GM19452 (cell line): ENCODE data around the gene STPG2.
A peak's percentile ranks its signal among the peaks of the same experiment; 100 is the strongest.

Source experiments
- ATAC-seq: cut with Tn5 transposase; IDR thresholded peaks from one replicate; pipeline ENCODE4 v1.9.1; 2021; ENCODE audit not compliant: unreplicated experiment

The STPG2 gene

DNA sequence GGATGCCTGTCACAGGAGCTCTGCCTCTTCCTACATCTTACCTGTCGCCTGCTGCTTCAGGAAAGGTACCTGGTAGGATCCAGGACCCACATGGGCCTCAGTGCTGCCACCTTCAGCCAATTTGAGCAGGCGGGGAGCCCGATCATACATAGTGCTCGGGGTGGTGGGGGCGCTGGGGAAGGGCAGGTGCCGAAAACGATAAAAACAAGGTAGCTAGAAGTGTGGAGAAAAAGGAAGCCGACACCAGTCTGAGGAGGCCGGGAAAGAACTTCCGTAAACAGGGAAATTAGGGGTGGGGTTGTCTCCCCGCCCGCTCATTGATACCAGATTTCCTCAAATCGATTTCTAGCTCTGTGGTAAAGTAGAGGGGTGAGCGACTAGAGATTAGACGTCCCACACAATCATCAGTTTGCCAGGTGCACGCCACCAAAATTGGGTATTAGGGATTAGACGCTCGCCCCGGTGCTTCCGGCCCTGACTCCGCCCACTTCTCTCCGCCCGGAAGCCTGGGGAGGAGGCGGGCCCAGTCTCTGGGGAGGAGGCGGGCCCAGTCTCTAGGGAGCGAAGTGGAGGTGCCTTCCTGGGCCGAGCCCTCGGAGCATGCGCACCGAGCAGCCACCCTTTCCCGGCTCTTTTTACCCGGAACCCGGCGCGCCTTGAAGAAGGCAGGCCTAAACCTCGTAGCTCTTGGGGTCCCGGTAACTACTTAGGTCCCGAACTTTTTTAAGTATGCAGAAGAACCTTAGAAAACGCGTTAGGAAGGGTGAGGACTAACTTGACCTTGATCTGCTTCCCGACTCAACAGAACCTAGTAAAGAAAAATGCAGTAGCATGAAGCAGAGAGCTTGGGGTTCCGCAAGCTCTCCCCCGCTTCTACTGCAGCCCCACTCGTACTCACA lies at the start of gene STPG2:
Gene STPG2 (minus strand): TSS at position 476 of the 899 bp plus-strand sequence.
- ATAC-seq = peak; percentile 99

DNA sequence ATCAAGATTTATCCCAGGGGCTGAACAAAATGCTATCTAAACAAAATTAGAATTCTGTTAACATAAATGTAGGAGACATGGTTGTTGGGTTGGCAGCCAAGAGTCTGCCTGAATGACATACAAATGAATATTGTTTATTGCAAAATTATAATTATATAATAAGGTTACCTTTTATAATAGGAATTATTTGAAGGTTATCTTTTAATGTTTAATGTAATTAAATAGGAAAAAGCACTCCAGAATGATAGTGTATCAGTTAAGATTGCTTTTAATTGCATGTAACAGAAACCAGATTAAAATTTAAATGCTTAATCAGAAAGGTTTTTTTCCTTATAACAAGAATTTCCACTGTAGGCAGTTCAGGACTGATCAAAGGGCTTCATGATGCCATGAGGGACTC lies 42.0 kb upstream of the STPG2 start:
- ATAC-seq = no peak

DNA sequence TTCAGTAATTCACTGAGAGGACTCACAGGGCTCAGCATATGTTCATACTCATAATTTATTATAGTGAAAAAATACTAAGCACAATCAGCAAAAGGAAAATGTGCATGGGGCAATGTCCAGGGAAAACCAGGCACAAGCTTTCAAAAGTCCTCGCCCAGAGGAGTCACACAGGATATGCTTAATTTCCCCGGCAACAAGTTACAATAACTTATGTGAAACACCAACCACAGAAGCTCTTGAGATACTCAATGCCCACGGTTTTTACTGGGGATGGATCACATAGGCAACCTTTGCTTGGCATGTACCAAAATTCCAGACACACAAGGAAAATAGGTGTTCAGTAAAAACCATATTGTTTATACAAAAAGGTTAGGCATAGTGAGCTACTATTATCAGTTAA lies 38.5 kb upstream of the STPG2 start:
- no peak for ATAC-seq

DNA sequence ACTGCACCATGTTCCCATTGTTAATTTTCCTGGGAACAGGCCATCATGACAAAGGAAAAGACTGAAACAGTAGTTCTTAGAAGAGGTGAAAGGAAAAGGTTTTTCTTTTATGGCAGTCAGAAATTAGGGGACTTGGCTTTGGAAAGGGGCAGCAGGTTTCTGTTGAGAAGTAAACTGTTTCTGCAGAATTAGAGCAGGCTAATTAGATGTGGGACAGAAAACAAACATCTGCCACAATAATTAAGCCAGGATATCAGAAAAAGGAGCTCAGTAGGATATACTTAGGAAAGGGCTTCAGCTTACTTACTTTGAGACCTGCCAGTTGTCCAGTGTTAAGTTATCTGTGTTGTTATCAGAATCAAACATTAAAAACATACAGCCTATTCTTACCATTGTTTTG lies 36.7 kb upstream of the STPG2 start:
- ATAC-seq = no peak

DNA sequence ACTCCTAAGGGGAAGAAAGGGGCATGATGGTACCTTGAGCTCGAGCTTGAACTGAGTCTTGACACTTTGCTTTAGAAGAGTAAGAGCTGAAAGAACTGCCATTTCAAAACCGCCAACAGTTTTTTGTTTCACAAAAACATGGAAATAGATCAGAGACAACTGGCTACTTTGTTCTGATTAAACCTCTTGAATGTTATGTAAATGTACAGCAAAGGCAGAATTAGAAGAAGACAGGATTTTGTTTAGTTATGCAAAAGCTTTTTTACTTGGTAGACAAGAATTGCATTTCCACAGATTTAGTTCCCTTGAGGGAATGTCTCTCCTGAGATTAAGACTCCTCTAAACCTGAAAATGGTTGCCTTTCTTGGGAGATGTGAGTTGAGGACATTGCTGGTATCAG lies 33.3 kb upstream of the STPG2 start:
- ATAC-seq = no peak

DNA sequence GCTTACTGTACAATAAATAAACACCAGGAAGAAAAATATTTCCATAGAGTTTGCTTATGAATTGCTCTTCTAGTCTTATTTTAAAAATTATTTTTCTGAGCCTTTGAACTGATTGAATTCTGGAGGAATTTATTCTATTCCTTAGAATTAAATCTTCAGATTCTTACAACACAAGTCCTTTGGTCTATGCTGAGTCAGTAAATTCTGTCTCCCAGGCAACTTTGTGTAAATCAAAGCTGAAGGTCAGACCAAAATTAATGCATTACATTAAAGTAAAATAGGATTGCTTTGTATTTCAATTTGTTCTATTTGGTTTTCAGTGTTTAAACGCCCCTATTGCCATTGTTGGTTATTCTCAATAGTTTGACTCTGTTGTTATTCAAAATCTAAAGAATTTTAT lies 26.8 kb upstream of the STPG2 start:
- no peak for ATAC-seq

DNA sequence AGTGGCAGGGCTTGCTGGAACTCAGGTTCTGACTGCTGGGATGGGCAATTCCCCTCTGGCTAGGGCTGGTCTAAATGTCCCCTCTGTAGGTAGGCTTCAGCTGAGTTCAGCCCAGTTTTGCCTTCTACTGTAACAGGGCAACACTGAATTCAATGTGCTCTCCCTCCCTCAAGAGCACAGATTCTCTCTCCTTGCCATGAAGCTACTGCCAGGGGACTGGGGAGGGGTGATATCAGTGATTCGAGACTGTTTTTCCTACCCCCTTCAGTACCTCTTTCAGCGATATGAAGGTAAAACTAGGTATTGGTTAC lies 23.4 kb upstream of the STPG2 start:
- ATAC-seq = no peak

DNA sequence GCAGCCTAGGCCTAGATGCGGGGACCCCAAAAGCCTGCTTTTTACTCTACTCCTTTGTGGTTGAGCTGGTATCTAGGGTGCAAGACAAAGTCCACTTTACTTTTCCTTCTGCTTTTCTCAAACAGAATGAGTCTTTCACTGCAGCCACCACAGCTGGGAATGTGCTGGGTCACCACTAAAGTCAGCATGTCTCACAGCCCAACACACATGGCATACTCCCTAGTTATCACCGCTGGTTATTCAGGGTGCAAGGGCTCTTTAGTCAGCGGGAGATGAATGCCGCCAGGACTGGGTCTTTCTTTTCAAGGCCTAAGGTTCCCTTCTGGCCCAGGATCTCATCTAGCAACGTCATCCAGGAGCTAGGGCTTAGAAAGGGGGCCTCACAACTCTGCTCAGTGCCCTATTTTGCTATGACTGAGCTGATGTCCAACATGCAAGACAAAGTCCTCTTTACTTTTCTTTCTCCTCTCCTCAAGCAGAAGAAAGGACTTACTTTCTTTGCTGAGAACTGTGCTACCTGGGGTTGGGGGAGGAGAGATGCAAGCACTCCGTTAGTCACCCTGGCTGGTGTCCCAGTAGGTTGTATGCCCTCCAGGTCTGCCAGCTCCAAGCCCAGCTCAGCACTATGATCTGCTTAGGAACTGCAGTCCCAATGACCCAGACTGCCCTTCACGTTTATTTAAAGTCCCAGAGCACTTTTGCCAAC lies 22.9 kb upstream of the STPG2 start:
- no peak for ATAC-seq

DNA sequence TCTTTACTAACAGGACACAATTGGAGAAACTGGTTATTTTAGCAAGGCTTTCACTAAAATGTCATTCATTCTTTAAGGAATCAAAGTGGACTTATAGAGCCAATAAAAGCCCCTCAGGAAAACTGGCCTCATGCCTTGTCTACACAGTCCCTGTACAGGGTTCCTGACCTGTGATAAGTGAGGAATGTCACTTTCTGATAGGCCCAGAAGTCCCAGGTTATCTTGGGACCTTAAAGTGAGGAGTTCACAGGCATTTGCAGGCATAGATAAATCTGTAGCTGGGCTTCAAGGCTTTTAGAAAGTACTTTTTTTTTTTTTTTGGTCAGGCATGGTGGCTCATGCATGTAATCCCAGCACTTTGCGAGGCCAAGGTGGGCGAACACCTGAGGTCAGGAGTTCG lies 19.4 kb upstream of the STPG2 start:
- ATAC-seq = no peak

DNA sequence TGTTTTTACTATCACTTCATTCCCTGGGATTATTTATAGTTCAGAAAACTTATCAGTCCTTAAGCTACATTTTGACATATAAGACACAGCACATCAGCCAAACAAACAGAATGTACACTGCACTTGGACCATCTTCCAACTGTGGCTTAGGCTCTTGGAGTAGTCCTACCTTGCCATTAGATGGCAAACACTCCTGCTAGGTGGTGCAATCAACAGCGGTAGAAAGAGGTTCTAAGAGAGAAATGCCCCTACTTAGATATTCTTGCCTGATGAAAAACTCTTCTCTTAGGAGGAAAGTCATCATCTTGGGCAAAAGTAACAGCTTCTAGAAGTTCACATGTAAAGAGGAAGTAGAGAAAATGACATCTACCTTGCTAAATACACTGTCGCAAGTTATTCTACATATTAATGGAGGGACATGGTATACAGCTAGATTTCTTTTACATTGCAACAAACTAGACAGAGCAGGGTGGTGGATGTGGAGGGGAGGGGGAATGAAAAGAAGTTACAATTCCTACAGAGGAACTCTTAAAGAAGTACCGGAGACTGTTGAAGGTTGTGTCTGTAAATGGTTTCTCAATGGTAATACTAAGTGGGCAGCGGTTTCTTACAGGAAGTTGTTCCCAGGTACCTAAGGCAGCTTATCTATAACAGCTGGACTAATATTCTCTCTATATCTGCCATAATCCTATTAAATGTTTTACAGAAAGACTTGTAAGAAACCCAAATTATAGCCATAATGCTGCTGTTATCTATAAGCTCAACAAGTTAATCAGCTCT lies 8.1 kb upstream of the STPG2 start:
- ATAC-seq = peak; percentile 78

DNA sequence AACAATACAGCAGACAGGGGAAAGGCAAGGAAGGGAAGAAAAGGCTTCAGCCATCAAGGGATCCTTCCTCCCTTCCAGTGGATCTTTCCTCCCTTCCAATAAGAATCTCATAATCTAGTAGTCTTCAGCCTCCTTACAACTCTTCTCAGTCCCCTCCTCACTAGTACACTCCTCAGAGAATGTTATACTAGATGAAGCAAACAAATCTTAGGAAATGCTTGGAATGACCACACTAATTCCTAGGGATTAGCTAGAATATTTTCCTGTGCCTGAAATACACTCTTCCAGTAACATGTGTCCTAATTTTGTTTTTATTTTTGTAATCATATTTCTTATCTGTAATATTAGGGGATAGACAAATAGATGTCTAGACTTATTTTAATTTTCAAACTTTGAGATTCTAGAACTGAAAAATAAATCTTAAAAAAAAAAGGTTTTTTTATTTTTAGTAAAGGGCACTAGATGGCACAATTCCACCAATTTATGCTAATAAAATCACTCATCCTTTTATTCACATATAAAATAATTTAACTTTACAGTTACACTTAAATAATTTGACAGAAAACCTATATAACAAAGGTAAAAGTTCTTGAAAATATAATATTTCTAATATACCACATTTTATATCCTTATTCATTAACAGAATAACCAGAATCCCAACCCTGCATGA lies 7.0 kb upstream of the STPG2 start:
- ATAC-seq = no peak

DNA sequence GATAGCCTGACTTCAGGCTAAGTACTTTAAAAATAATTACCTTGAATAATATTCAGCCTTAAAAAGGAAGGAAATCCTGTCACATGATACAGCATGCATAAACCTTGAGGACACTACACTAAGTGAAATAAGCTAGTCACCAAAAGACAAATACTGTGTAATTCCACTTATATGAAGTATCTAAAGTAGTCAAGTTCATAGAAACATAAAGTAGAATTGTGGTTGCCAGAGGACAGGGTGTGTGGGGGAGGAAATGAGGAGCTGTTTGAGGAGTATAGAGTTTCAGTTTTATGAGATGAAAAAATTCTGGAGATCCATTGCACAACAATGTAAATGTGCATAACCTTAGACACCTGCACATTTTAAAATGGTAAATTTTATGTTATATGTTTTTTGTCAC lies 5.6 kb upstream of the STPG2 start:
- ATAC-seq = no peak

DNA sequence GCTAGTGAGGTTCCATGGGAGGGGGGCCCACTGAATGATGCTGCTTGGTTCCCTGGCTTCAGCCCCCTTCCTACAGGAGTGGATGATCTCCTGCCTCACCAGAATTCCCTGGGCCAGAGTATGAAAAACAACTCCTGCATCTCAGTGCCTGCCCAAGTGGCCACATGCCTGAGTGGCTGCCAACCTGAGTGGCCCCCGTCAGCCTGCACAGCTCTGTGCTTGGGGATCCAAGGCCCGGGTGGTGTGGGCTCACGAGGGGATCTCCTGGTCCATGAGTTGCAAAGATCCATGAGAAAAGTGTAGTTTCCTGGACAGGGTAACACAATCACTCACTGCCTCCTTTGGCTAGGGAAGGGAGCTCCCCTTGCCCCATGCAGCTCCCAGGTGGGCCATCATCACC lies 17.1 kb downstream of the STPG2 start:
- no peak for ATAC-seq

DNA sequence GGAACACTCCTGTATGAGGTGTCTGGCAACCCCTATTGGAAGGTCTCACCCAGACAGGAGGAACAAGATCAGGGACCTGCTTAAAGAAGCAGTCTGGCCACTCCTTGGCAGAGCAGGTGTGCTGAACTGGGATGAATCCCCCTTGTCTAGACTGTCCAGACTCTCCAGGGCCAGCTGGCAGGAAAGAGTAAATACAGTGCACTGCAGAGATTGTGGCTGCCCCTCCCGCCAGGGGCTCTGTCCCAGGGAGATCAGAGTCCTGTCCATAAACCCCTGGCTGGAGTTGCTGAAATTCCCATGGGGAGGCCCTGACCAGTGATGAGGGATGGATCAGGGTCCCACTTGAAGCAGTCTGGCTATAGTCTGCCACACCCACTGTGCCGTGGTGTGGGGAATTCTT lies 17.7 kb downstream of the STPG2 start:
- ATAC-seq = no peak

DNA sequence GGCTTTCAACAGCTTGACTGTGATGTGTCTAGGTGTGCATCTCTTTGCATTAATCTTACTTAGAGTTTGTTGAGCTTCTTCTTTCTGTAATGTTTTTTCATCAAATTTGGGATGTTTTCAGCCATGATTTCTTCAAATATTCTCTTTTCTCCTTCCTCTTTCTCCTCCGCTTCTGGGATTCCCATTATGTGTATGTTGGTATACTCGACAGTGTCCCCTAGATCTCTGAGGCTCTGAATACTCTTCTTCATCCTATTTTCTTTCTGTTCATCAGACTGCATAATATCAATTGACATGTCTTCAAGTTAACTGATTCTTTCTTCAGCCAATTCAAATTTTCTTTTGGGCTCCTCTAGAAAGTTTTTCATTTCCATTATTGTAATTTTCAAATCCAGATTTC lies 25.9 kb downstream of the STPG2 start:
- no peak for ATAC-seq

DNA sequence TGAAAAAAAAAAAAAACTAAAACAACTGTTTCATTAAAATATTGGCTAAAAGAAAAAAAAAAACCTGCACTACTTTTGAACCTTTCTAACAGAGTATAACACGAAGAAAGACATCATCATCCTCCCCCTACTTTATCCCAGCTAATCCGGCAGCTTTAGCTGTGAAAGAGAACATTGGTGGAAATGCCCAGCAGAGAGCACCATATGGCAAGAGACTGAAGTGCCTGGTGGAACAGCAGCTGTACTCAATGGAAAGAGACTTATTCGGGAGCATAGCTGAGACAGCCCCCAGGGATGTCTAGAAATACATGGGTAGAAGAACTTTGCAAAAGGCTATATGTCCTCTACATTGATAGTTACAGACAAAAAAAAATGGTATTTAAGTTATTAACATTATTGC lies 30.3 kb downstream of the STPG2 start:
- no peak for ATAC-seq

DNA sequence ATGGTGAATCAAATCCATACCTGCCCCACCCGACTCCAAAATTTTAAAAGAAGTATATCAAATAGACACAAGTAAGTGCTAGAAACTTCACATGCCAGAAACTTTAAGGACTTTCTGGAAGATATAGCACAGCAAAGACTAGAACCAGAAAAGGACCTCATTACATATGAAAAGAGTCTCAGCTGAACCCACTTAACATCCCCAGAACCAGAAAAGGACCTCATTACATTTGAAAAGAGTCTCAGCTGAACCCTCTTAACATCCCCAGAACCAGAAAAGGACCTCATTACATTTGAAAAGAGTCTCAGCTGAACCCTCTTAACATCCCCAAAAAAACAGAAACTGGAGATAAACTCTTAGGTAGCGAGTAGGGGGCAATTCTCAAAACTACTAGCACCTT lies 32.3 kb downstream of the STPG2 start:
- ATAC-seq = no peak

DNA sequence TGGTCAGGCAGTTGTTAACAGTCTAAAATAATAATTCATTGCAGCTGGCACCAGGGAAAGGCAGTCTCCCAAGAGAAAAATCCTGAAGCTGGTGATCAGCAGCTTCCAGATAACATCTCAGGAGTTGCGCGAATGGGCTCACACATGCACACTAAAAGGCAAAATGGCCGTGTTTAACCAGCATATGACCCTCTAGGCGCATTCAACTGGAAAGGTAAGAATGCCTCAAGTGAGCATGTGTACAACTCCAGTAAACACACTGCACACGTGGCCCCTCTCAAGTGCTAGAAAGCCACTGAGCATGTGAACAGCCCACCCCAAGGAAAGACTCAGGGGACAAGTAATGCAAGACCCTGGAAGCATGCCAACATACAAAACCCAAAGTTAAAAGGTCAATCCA lies 33.1 kb downstream of the STPG2 start:
- no peak for ATAC-seq

DNA sequence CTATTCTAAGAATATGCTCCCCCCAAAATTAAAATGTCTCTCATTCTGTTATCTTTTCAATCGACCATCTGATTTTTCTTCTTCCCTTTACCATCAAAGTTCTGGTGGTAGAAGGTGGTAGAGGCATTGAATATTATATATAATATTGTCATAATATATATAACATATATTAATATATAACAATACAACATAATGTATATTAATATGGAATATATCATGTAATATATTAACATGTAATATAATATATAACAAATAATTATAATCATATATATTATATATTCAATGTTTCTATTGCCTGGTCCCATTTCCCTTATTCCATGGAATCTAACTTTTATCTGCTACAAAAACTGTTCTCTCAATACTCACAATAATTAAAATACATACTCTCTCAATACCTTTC lies 40.6 kb downstream of the STPG2 start:
- ATAC-seq = no peak

DNA sequence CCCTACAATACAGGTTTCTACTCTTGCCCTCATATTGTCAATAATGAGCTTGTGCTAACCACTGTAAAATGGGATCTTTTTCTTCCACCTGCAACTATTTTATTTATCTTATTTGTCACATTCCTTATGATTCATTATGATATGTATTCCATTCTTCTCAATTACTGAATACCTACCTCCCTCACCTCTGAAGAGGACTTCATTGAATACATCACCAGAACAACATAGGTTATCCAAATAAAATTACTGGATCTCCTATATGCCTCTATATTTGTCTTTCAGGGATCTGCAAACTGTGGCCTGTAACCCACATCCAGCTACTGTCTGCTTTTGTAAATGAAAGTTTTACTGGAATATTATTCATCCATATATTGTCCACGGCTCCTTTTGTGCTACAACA lies 41.3 kb downstream of the STPG2 start:
- ATAC-seq = no peak

DNA sequence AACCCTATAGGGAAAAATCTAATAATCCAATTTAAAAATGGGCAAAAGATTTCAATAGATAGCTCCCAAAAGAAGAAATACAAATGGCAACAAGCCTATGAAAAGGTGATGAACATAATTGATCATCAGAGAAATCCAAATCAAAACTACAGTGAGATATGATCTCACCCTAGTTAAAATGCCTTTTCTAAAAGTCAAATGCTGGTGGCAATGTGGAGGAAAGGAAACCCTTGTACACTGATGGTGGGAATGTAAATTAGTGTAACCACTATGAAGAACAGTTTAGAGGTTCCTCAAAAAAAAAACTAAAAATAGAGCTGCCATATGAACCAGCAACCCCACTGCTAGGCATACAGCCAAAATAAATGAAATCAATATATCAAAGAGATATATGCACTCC lies 44.5 kb downstream of the STPG2 start:
- ATAC-seq = no peak
